Medulla oblongata (tissue), 1 donor: ENCODE results near the gene PIGQ.
"Not testable (repeated sequence)": the region's sequence is repeated elsewhere in the genome, so short reads cannot be mapped to it uniquely, and the experiment has no call there.

Source experiments
- DNase-seq: peaks from one replicate; pipeline ENCODE4 v3.0.0-alpha.2; 2015; ENCODE audit errors: extremely low spot score

The PIGQ gene

GRCh38 chr16:586047-586644 is 16.4 kb downstream of the PIGQ start:
- DNase-seq = no peak

- peak; percentile 45 for DNase-seq
Observed at GRCh38 chr16:586645-587590, 17.1 kb downstream of the PIGQ start.

GRCh38 chr16:588639-588888 is 18.8 kb downstream of the PIGQ start:
- no peak for DNase-seq

GRCh38 chr16:588889-589657 is 19.3 kb downstream of the PIGQ start:
- DNase-seq = peak; percentile 97

GRCh38 chr16:589658-590187 is 20.0 kb downstream of the PIGQ start, which contains the start of gene RAB40C:
RAB40C (plus strand) TSS chr16:590066; CDS start chr16:590292, 226 bp downstream.
- peak; percentile 99 for DNase-seq

GRCh38 chr16:590188-590814 is 20.5 kb downstream of the PIGQ start:
- no peak for DNase-seq

- no peak for DNase-seq
Observed at GRCh38 chr16:590815-591200, 21.0 kb downstream of the PIGQ start.

GRCh38 chr16:591231-591630 is 21.5 kb downstream of the PIGQ start:
- no peak for DNase-seq

- no peak for DNase-seq
Observed at GRCh38 chr16:591892-592517, 22.2 kb downstream of the PIGQ start.

GRCh38 chr16:592518-593306 is 22.9 kb downstream of the PIGQ start:
- peak; percentile 76 for DNase-seq

GRCh38 chr16:593406-593805 is 23.6 kb downstream of the PIGQ start:
- no peak for DNase-seq

GRCh38 chr16:593807-594206 is 24.0 kb downstream of the PIGQ start:
- DNase-seq = no peak

GRCh38 chr16:595094-595528 is 25.3 kb downstream of the PIGQ start:
- DNase-seq = no peak

GRCh38 chr16:595942-596735 is 26.4 kb downstream of the PIGQ start:
- DNase-seq = no peak

GRCh38 chr16:596736-597060 is 26.9 kb downstream of the PIGQ start:
- DNase-seq = no peak

- DNase-seq = not testable (repeated sequence)
Observed at GRCh38 chr16:597655-598054, 27.9 kb downstream of the PIGQ start.

GRCh38 chr16:598823-599739 is 29.3 kb downstream of the PIGQ start:
- no peak for DNase-seq

- no peak for DNase-seq
Observed at GRCh38 chr16:600781-601180, 31.0 kb downstream of the PIGQ start.

GRCh38 chr16:603933-604332 is 34.2 kb downstream of the PIGQ start:
- no peak for DNase-seq
